ENCODE data around the gene IFNA14. TPM values are rescaled to one million over a fixed set of nuclear protein-coding genes. Genes with fewer than 3 reads are reported as not detected.

IFNA14 gene
- total RNA-seq = not detected

GRCh38 chr9:21239911-21240310 lies at the start of gene IFNA14:
Gene IFNA14, minus strand, starts transcription at chr9:21240005. Its CDS starts 70 bp downstream, at chr9:21239935.
- H3K27me3 ChIP-seq (ENCODE audit: insufficient read depth, low read length) = peaks cover 23% of the 10 kb centered on the region
- H3K4me3 ChIP-seq (ENCODE audit: low read length) = no peak within 1 kb of the TSS
- H3K4me1 ChIP-seq (ENCODE audit: insufficient read depth, low read length) = peaks cover 13% of the 10 kb centered on the region
- H3K9me3 ChIP-seq (ENCODE audit: low read depth, low read length) = no peaks in the 10 kb centered on the region

- H3K27me3 ChIP-seq (ENCODE audit: insufficient read depth, low read length) = peaks cover 2% of the 10 kb centered on the region
- H3K4me3 ChIP-seq (ENCODE audit: low read length) = no peak overlapping the region
- no peaks in the 10 kb centered on the region for H3K9me3 ChIP-seq (ENCODE audit: low read depth, low read length)
- peaks cover 15% of the 10 kb centered on the region for H3K4me1 ChIP-seq (ENCODE audit: insufficient read depth, low read length)
These were observed 47.5 kb upstream of the IFNA14 start for GRCh38 chr9:21287280-21287679.

GRCh38 chr9:21286659-21287058 lies 46.9 kb upstream of the IFNA14 start:
- H3K4me3 ChIP-seq (ENCODE audit: low read length) = no peak overlapping the region
- H3K9me3 ChIP-seq (ENCODE audit: low read depth, low read length) = no peaks in the 10 kb centered on the region
- H3K27me3 ChIP-seq (ENCODE audit: insufficient read depth, low read length) = peaks cover 2% of the 10 kb centered on the region
- peaks cover 15% of the 10 kb centered on the region for H3K4me1 ChIP-seq (ENCODE audit: insufficient read depth, low read length)

- Histone ChIP-seq H3K27me3 (ENCODE audit: insufficient read depth, low read length) (peaks cover 1% of the 10 kb centered on the region), H3K9me3 (ENCODE audit: low read depth, low read length) (no peaks in the 10 kb centered on the region), H3K4me1 (ENCODE audit: insufficient read depth, low read length) (peaks cover 15% of the 10 kb centered on the region), H3K4me3 (ENCODE audit: low read length) (no peak overlapping the region)
These were observed 46.3 kb upstream of the IFNA14 start for GRCh38 chr9:21286099-21286498.

GRCh38 chr9:21281275-21281674 lies 41.5 kb upstream of the IFNA14 start:
- no peak overlapping the region for H3K4me3 ChIP-seq (ENCODE audit: low read length)
- peaks cover 10% of the 10 kb centered on the region for H3K27me3 ChIP-seq (ENCODE audit: insufficient read depth, low read length)
- H3K9me3 ChIP-seq (ENCODE audit: low read depth, low read length) = no peaks in the 10 kb centered on the region
- no peaks in the 10 kb centered on the region for H3K4me1 ChIP-seq (ENCODE audit: insufficient read depth, low read length)

GRCh38 chr9:21268347-21268657 lies 28.5 kb upstream of the IFNA14 start:
- Histone ChIP-seq H3K9me3 (ENCODE audit: low read depth, low read length) (no peaks in the 10 kb centered on the region), H3K27me3 (ENCODE audit: insufficient read depth, low read length) (no peaks in the 10 kb centered on the region), H3K4me1 (ENCODE audit: insufficient read depth, low read length) (peaks cover 7% of the 10 kb centered on the region), H3K4me3 (ENCODE audit: low read length) (no peak overlapping the region)

- Histone ChIP-seq H3K9me3 (ENCODE audit: low read depth, low read length) (no peaks in the 10 kb centered on the region), H3K27me3 (ENCODE audit: insufficient read depth, low read length) (no peaks in the 10 kb centered on the region), H3K4me1 (ENCODE audit: insufficient read depth, low read length) (peaks cover 7% of the 10 kb centered on the region), H3K4me3 (ENCODE audit: low read length) (no peak overlapping the region)
These were observed 27.9 kb upstream of the IFNA14 start for GRCh38 chr9:21267485-21268346.

- H3K27me3 ChIP-seq (ENCODE audit: insufficient read depth, low read length) = no peaks in the 10 kb centered on the region
- no peak overlapping the region for H3K4me3 ChIP-seq (ENCODE audit: low read length)
These were observed 27.1 kb upstream of the IFNA14 start for GRCh38 chr9:21266733-21267484.

GRCh38 chr9:21265421-21266189 lies 25.8 kb upstream of the IFNA14 start:
- Histone ChIP-seq H3K4me3 (ENCODE audit: low read length) (no peak overlapping the region), H3K9me3 (ENCODE audit: low read depth, low read length) (no peaks in the 10 kb centered on the region), H3K4me1 (ENCODE audit: insufficient read depth, low read length) (peaks cover 7% of the 10 kb centered on the region), H3K27me3 (ENCODE audit: insufficient read depth, low read length) (no peaks in the 10 kb centered on the region)

More at GRCh38 chr9:21266733-21267484, 27.1 kb upstream of the IFNA14 start:
- Histone ChIP-seq H3K9me3 (ENCODE audit: low read depth, low read length) (no peaks in the 10 kb centered on the region), H3K4me1 (ENCODE audit: insufficient read depth, low read length) (peaks cover 7% of the 10 kb centered on the region)

GRCh38 chr9:21255538-21256212 lies 15.9 kb upstream of the IFNA14 start:
- H3K9me3 ChIP-seq (ENCODE audit: low read depth, low read length) = no peaks in the 10 kb centered on the region
- H3K27me3 ChIP-seq (ENCODE audit: insufficient read depth, low read length) = no peaks in the 10 kb centered on the region
- H3K4me1 ChIP-seq (ENCODE audit: insufficient read depth, low read length) = peaks cover 16% of the 10 kb centered on the region
- no peak overlapping the region for H3K4me3 ChIP-seq (ENCODE audit: low read length)

GRCh38 chr9:21252721-21253547 lies 13.1 kb upstream of the IFNA14 start:
- H3K27me3 ChIP-seq (ENCODE audit: insufficient read depth, low read length) = peaks cover 3% of the 10 kb centered on the region
- H3K9me3 ChIP-seq (ENCODE audit: low read depth, low read length) = no peaks in the 10 kb centered on the region
- no peak overlapping the region for H3K4me3 ChIP-seq (ENCODE audit: low read length)
- H3K4me1 ChIP-seq (ENCODE audit: insufficient read depth, low read length) = peaks cover 16% of the 10 kb centered on the region

GRCh38 chr9:21251638-21252037 lies 11.8 kb upstream of the IFNA14 start:
- no peaks in the 10 kb centered on the region for H3K9me3 ChIP-seq (ENCODE audit: low read depth, low read length)
- H3K27me3 ChIP-seq (ENCODE audit: insufficient read depth, low read length) = peaks cover 3% of the 10 kb centered on the region
- H3K4me3 ChIP-seq (ENCODE audit: low read length) = no peak overlapping the region
- H3K4me1 ChIP-seq (ENCODE audit: insufficient read depth, low read length) = peaks cover 16% of the 10 kb centered on the region

GRCh38 chr9:21251190-21251589 lies 11.4 kb upstream of the IFNA14 start:
- H3K4me1 ChIP-seq (ENCODE audit: insufficient read depth, low read length) = peaks cover 16% of the 10 kb centered on the region
- H3K4me3 ChIP-seq (ENCODE audit: low read length) = no peak overlapping the region
- no peaks in the 10 kb centered on the region for H3K9me3 ChIP-seq (ENCODE audit: low read depth, low read length)
- H3K27me3 ChIP-seq (ENCODE audit: insufficient read depth, low read length) = peaks cover 3% of the 10 kb centered on the region

GRCh38 chr9:21244836-21245235 lies 5.0 kb upstream of the IFNA14 start:
- peaks cover 25% of the 10 kb centered on the region for H3K27me3 ChIP-seq (ENCODE audit: insufficient read depth, low read length)
- H3K9me3 ChIP-seq (ENCODE audit: low read depth, low read length) = no peaks in the 10 kb centered on the region
- H3K4me1 ChIP-seq (ENCODE audit: insufficient read depth, low read length) = peaks cover 9% of the 10 kb centered on the region
- H3K4me3 ChIP-seq (ENCODE audit: low read length) = no peak overlapping the region
